GM18520 (cell line): ENCODE measurements around the gene MXRA7.

ENCODE experiments used
- ATAC-seq: cut with Tn5 transposase; IDR thresholded peaks from one replicate; pipeline ENCODE4 v1.9.1; 2021; ENCODE audit not compliant: unreplicated experiment

MXRA7 gene

GRCh38 chr17:76681222-76682137, 29.3 kb downstream of the MXRA7 start:
- no peak for ATAC-seq

- ATAC-seq: no peak
Observed at GRCh38 chr17:76679239-76679638, 31.5 kb downstream of the MXRA7 start.

GRCh38 chr17:76678330-76678729, 32.4 kb downstream of the MXRA7 start:
- no peak for ATAC-seq

GRCh38 chr17:76677406-76677805, 33.4 kb downstream of the MXRA7 start:
- ATAC-seq: no peak

- ATAC-seq: no peak
Observed at GRCh38 chr17:76676629-76677028, 34.1 kb downstream of the MXRA7 start.

GRCh38 chr17:76675648-76676047, 35.1 kb downstream of the MXRA7 start:
- no peak for ATAC-seq

- no peak for ATAC-seq
Observed at GRCh38 chr17:76674600-76674999, 36.2 kb downstream of the MXRA7 start.

GRCh38 chr17:76673729-76674128, 37.0 kb downstream of the MXRA7 start:
- no peak for ATAC-seq

- ATAC-seq: no peak
Observed at GRCh38 chr17:76672892-76673291, 37.9 kb downstream of the MXRA7 start.

GRCh38 chr17:76672270-76672851, 38.4 kb downstream of the MXRA7 start:
- ATAC-seq: no peak

GRCh38 chr17:76671912-76672262, 38.9 kb downstream of the MXRA7 start:
- ATAC-seq: no peak

- ATAC-seq: peak; percentile 97
Observed at GRCh38 chr17:76671123-76671911, 39.4 kb downstream of the MXRA7 start.

GRCh38 chr17:76670718-76671122, 40.0 kb downstream of the MXRA7 start:
- no peak for ATAC-seq

- no peak for ATAC-seq
Observed at GRCh38 chr17:76670020-76670717, 40.6 kb downstream of the MXRA7 start.

- ATAC-seq: no peak
Observed at GRCh38 chr17:76667786-76668453, 42.8 kb downstream of the MXRA7 start.

GRCh38 chr17:76667491-76667755, 43.3 kb downstream of the MXRA7 start:
- ATAC-seq: no peak

GRCh38 chr17:76660656-76661042, 50.1 kb downstream of the MXRA7 start:
- ATAC-seq: no peak

GRCh38 chr17:76659928-76660655, 50.7 kb downstream of the MXRA7 start:
- no peak for ATAC-seq

GRCh38 chr17:76658242-76658662, 52.5 kb downstream of the MXRA7 start:
- no peak for ATAC-seq
